CD4-positive, alpha-beta memory T cell (primary cell): ENCODE measurements around the gene GYPB. TPM values are rescaled to one million over a fixed set of nuclear protein-coding genes. Genes with fewer than 3 reads are reported as not detected.
"Not testable (repeated sequence)": the region's sequence is repeated elsewhere in the genome, so short reads cannot be mapped to it uniquely, and the experiment has no call there.

Experiments used
- CTCF ChIA-PET: fragments of 350-600 bp; sonication (Branson Sonifier 250); formaldehyde crosslinking; loops from one replicate; lab custom pipeline; 2021; ENCODE audit warnings: inconsistent platforms; ENCODE audit not compliant: partially characterized antibody; lab: Charles Lee
- POLR2A ChIA-PET: fragments of 350-600 bp; sonication (Branson Sonifier 250); formaldehyde crosslinking; loops from one replicate; lab custom pipeline; 2021; ENCODE audit not compliant: partially characterized antibody; lab: Charles Lee
- DNase-seq, 5 donors: peaks; one replicate each; pipeline versions ENCODE4 v3.0.0 to v3.0.0-alpha.2; 2020 to 2022; ENCODE audit warnings: mixed read lengths in 1 of 5
- H3K27ac ChIP-seq: one replicate; pipeline ENCODE4 v1.7.0; 2013; ENCODE audit warnings: low read depth, low read length
- H3K27me3 ChIP-seq: 2 replicates; pipeline ENCODE4 v1.7.0; 2013; ENCODE audit warnings: mild to moderate bottlenecking, low read length, moderate library complexity; ENCODE audit not compliant: insufficient read depth
- H3K36me3 ChIP-seq: 2 replicates; pipeline ENCODE4 v1.7.0; 2013; ENCODE audit warnings: mild to moderate bottlenecking, low read length, moderate library complexity; ENCODE audit not compliant: insufficient read depth
- H3K4me1 ChIP-seq: 2 replicates; pipeline ENCODE4 v1.7.0; 2013; ENCODE audit warnings: mild to moderate bottlenecking, low read length, moderate library complexity; ENCODE audit not compliant: insufficient read depth
- H3K4me3 ChIP-seq, 2 donors: one replicate each; pipeline ENCODE4 v1.7.0; 2013; ENCODE audit warnings: low read length in 2 of 2, mild to moderate bottlenecking in 1 of 2
- H3K9me3 ChIP-seq, 2 donors: one replicate each; pipeline ENCODE4 v1.7.0; 2013; ENCODE audit warnings: low read length in 2 of 2, control low read depth in 1 of 2; ENCODE audit not compliant: control insufficient read depth in 1 of 2
- H3K27ac Mint-ChIP-seq, 7 donors: one replicate each; pipeline ENCODE4 v1.8.0; 2020 to 2021; ENCODE audit warnings: mixed read lengths in 7 of 7, mild to moderate bottlenecking in 6 of 7, inconsistent platforms in 3 of 7, moderate library complexity in 3 of 7
- H3K27me3 Mint-ChIP-seq, 2 donors: one replicate each; pipeline ENCODE4 v1.8.0; 2020 to 2021; ENCODE audit warnings: mixed read lengths in 2 of 2
- H3K36me3 Mint-ChIP-seq, 2 donors: one replicate each; pipeline ENCODE4 v1.8.0; 2020 to 2021; ENCODE audit warnings: mixed read lengths in 2 of 2, inconsistent platforms in 1 of 2, mild to moderate bottlenecking in 1 of 2
- H3K4me1 Mint-ChIP-seq, 4 donors: one replicate each; pipeline ENCODE4 v1.8.0; 2020 to 2021; ENCODE audit warnings: mixed read lengths in 4 of 4, mild to moderate bottlenecking in 1 of 4
- H3K4me3 Mint-ChIP-seq, 8 donors: one replicate each; pipeline ENCODE4 v1.8.0; 2020 to 2021; ENCODE audit warnings: mixed read lengths in 8 of 8, mild to moderate bottlenecking in 7 of 8, moderate library complexity in 6 of 8, inconsistent platforms in 3 of 8
- H3K9me3 Mint-ChIP-seq, 8 donors: one replicate each; pipeline ENCODE4 v1.8.0; 2020 to 2021; ENCODE audit warnings: mixed read lengths in 8 of 8, mild to moderate bottlenecking in 5 of 8, inconsistent platforms in 3 of 8, moderate library complexity in 1 of 8
- intact Hi-C: fragments of 100-400 bp; cut with micrococcal nuclease; formaldehyde crosslinking; loops from one replicate; pipeline ENCODE4 v1.15.1; 2023
- polyA plus RNA-seq, 2 donors: library from polyadenylated mRNA; unstranded; fragments of 300-500 nt; fragmentation: Illumina TruSeq; gene quantifications; one replicate each; pipeline ENCODE4 v1.2.3, GENCODE V29; 2021
- total RNA-seq, 2 experiments: library from RNA; stranded (reverse); gene quantifications; one replicate each; pipeline ENCODE4 v1.2.3, GENCODE V29; 2021

GYPB gene
- total and polyA plus RNA-seq, 4 experiments from 2014 or later: not detected

DNA sequence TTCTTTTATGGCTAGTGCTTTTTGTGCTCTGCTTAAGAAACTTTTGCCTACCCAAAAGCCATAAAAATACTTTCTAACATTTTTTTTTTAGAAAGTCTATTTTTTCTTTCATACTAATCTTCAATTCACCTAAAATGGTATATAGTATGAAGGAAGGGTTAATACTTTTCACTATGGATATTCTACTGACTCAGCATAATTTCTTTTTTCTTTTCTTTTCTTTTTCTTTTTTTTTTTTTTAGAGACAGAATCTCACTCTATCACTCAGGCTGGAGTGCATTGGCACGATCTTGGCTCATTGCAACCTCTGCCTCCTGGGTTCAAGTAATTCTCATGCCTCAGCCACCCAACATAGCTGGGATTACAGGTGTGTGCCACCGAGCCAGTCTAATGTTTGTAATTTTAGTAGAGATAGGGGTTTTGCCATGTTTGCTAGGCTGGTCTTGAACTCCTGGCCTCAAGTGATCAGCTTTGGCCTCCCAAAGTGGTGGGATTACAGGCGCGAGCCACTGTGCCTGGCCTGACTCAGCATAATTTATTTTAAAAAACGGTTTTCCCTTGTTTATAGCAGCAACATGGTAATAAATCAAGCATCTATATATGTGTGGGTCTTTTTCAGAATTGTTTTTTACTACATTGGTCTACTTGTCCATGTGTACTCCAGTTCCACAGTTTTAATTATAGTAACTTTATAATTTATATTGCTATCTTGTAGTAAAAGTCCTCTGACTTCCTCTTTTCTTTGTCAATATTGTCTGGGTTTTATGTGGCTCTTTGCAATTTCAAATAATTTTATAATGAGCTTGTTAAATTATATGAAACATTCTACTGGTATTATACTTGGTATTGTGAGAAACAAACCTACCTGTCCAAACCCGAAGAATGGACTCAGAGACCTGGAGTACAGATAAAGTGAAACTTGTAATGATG, 30.6 kb upstream of the GYPB start:
- intact Hi-C loops, H3K4me1 Mint-ChIP-seq, H3K4me3 Mint-ChIP-seq, H3K9me3 Mint-ChIP-seq, H3K9me3 ChIP-seq, DNase-seq, H3K27me3 Mint-ChIP-seq, H3K4me3 ChIP-seq, H3K36me3 Mint-ChIP-seq, POLR2A ChIA-PET, H3K27me3 ChIP-seq, H3K27ac Mint-ChIP-seq, CTCF ChIA-PET, H3K36me3 ChIP-seq, H3K4me1 ChIP-seq, H3K27ac ChIP-seq: not testable (repeated sequence)

DNA sequence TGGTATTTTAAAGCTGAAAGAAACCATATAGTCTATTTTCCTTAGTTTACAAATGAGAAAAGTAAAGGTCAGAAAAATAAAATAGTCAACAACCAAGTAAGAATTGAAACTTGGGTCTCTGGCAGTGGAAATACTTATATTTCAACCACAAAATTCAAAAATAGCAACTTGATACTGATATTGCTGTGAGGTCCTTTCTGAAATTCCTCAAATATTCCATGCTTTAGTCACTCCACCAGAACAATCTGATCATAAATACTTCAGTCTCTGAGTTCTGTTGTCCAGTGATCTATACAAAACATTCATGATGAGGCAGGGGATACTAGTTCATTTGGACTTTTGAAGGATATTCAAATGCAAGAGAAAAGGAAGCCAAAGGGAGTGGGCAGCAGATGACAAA, 25.8 kb upstream of the GYPB start:
- H3K27me3 ChIP-seq, H3K36me3 Mint-ChIP-seq, H3K9me3 ChIP-seq, POLR2A ChIA-PET, H3K27ac ChIP-seq, H3K4me1 Mint-ChIP-seq, H3K36me3 ChIP-seq, intact Hi-C loops, H3K4me3 ChIP-seq, H3K4me1 ChIP-seq, H3K9me3 Mint-ChIP-seq, H3K27me3 Mint-ChIP-seq, DNase-seq, H3K4me3 Mint-ChIP-seq, H3K27ac Mint-ChIP-seq, CTCF ChIA-PET: not testable (repeated sequence)

DNA sequence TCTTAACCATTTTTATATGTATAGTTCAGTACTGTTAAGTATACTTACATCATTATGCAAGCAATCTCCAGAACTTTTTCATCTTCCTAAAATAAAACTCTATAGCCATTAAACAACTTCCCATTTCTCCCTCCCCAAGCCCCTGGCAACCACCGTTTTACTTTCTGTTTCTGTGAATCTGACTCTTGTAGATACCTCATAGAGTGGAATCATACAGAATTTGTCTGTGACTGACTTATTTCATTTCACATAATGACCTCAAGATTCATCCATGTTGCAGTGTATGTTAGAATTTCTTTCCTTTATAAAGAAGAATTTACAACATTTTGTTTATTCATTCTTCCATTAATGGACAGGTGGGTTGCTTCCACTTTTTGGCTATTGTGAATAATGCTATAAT, 13.4 kb upstream of the GYPB start:
- DNase-seq, H3K9me3 Mint-ChIP-seq, H3K4me1 Mint-ChIP-seq, H3K27ac ChIP-seq, H3K27me3 ChIP-seq, H3K36me3 Mint-ChIP-seq, H3K36me3 ChIP-seq, H3K9me3 ChIP-seq, H3K4me3 ChIP-seq, CTCF ChIA-PET, intact Hi-C loops, POLR2A ChIA-PET, H3K27me3 Mint-ChIP-seq, H3K4me3 Mint-ChIP-seq, H3K27ac Mint-ChIP-seq, H3K4me1 ChIP-seq: not testable (repeated sequence)

DNA sequence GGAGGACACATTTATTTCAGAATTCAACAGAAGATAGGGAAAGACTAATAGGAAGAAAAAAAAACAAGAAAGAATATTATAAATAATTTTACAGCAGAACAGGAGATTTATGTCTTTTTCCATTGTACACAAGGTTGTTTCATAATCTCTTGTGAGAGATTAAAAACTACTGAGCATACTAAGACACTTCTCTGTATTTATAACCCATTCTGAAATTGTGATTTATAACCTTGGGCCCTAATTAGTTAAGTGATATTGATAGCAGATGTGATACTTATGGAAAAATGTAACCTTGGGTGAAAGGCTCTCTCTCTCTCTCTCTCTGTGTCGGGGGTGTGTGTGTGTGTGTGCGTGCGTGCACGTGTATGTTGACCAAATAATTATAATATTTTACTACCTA, 12.7 kb upstream of the GYPB start:
- H3K27ac ChIP-seq, POLR2A ChIA-PET, CTCF ChIA-PET, DNase-seq, H3K36me3 Mint-ChIP-seq, H3K4me1 ChIP-seq, H3K27me3 Mint-ChIP-seq, H3K9me3 Mint-ChIP-seq, H3K4me3 ChIP-seq, H3K4me3 Mint-ChIP-seq, intact Hi-C loops, H3K4me1 Mint-ChIP-seq, H3K9me3 ChIP-seq, H3K27me3 ChIP-seq, H3K36me3 ChIP-seq, H3K27ac Mint-ChIP-seq: not testable (repeated sequence)

GRCh38 chr4:144031369-144031768, 12.2 kb upstream of the GYPB start:
- H3K9me3 ChIP-seq, H3K4me1 ChIP-seq, H3K36me3 Mint-ChIP-seq, H3K4me3 Mint-ChIP-seq, H3K27ac Mint-ChIP-seq, POLR2A ChIA-PET, intact Hi-C loops, H3K27me3 ChIP-seq, CTCF ChIA-PET, H3K27me3 Mint-ChIP-seq, H3K27ac ChIP-seq, H3K36me3 ChIP-seq, H3K4me1 Mint-ChIP-seq, H3K9me3 Mint-ChIP-seq, H3K4me3 ChIP-seq, DNase-seq: not testable (repeated sequence)

- H3K27ac ChIP-seq, DNase-seq, H3K27me3 Mint-ChIP-seq, intact Hi-C loops, H3K4me1 ChIP-seq, H3K36me3 Mint-ChIP-seq, H3K4me3 Mint-ChIP-seq, H3K36me3 ChIP-seq, H3K27me3 ChIP-seq, H3K27ac Mint-ChIP-seq, H3K9me3 ChIP-seq, CTCF ChIA-PET, POLR2A ChIA-PET, H3K9me3 Mint-ChIP-seq, H3K4me1 Mint-ChIP-seq, H3K4me3 ChIP-seq: not testable (repeated sequence)
Observed at GRCh38 chr4:144030708-144031107, 11.5 kb upstream of the GYPB start.

GRCh38 chr4:144026682-144027081, 7.5 kb upstream of the GYPB start:
- POLR2A ChIA-PET: not testable (repeated sequence)

More at GRCh38 chr4:144026682-144027081, 7.5 kb upstream of the GYPB start:
- H3K27me3 Mint-ChIP-seq, H3K27ac Mint-ChIP-seq, H3K4me3 ChIP-seq, intact Hi-C loops, H3K36me3 ChIP-seq, H3K27ac ChIP-seq, DNase-seq, H3K4me1 ChIP-seq, H3K36me3 Mint-ChIP-seq, H3K9me3 ChIP-seq, H3K9me3 Mint-ChIP-seq, H3K4me3 Mint-ChIP-seq, H3K4me1 Mint-ChIP-seq, CTCF ChIA-PET, H3K27me3 ChIP-seq: not testable (repeated sequence)
